BLaER1 (cell line): ENCODE results near the gene IL22RA2.

Experiments used
- H3K27ac ChIP-seq: shearing (Covaris generic); formaldehyde crosslinking; 2 replicates; pipeline ENCODE4 v1.8.1; 2022
- H3K27me3 ChIP-seq: shearing (Covaris generic); formaldehyde crosslinking; 2 replicates; pipeline ENCODE4 v1.8.1; 2022
- H3K36me3 ChIP-seq: shearing (Covaris generic); formaldehyde crosslinking; 2 replicates; pipeline ENCODE4 v1.8.1; 2022
- H3K4me1 ChIP-seq: shearing (Covaris generic); formaldehyde crosslinking; 2 replicates; pipeline ENCODE4 v1.8.1; 2022
- H3K4me2 ChIP-seq: shearing (Covaris generic); formaldehyde crosslinking; 2 replicates; pipeline ENCODE4 v1.8.1; 2022
- H3K4me3 ChIP-seq: shearing (Covaris generic); formaldehyde crosslinking; 2 replicates; pipeline ENCODE4 v1.8.1; 2022
- H3K9ac ChIP-seq: shearing (Covaris generic); formaldehyde crosslinking; 2 replicates; pipeline ENCODE4 v1.8.1; 2022
- H3K9me3 ChIP-seq: shearing (Covaris generic); formaldehyde crosslinking; 2 replicates; pipeline ENCODE4 v1.8.1; 2022
- H4K20me1 ChIP-seq: shearing (Covaris generic); formaldehyde crosslinking; 2 replicates; pipeline ENCODE4 v1.8.1; 2022
- Cebpa-rat ChIP-seq: shearing (Covaris generic); IDR thresholded peaks from 2 replicates; pipeline ENCODE4 v1.8.1; 2022

Gene IL22RA2

DNA sequence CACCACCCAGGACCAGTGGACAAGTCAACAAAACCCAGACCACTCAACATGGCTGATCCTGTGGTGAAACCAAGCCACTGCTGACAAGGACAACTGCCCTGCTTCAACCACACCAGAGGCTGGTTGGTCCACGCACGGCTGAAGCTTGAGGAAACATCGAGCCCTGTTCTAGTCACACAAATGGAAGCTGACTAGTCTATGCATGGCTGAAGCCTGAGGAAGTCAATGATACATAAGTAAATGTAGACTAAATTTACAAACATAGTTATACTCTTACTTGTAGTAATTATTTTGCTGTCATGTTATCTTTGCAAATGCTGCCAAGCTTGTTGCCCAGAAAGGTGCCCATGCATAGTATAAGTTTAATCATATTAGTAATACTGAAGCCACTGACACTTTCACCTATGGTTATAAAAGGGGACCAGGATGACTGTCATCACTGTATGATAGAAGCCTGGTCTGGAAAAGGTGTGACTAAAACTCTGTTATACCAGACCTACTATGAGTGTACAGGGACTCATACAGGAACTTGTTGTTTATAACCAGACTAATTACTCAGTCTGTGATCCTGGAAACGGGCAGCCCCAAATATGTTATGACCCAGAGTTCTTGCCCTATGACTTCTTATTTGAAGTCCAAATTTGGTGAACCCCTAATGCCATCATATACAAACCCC is 5.6 kb downstream of the IL22RA2 start:
- no peaks in the 10 kb centered on the region for H4K20me1 ChIP-seq
- no peak for TF ChIP-seq Cebpa-rat
- no peaks in the 10 kb centered on the region for H3K27me3 ChIP-seq
- H3K9me3 ChIP-seq: peaks cover 62% of the 10 kb centered on the region
- H3K4me1 ChIP-seq: peaks cover 11% of the 10 kb centered on the region; the same call in 1 of the 2 replicates
- no peak overlapping the region for H3K4me3 ChIP-seq
- no peak overlapping the region for H3K9ac ChIP-seq
- no peak overlapping the region for H3K4me2 ChIP-seq
- peaks cover 8% of the 10 kb centered on the region; the same call in 1 of the 2 replicates for H3K36me3 ChIP-seq
- H3K27ac ChIP-seq: no peak overlapping the region

DNA sequence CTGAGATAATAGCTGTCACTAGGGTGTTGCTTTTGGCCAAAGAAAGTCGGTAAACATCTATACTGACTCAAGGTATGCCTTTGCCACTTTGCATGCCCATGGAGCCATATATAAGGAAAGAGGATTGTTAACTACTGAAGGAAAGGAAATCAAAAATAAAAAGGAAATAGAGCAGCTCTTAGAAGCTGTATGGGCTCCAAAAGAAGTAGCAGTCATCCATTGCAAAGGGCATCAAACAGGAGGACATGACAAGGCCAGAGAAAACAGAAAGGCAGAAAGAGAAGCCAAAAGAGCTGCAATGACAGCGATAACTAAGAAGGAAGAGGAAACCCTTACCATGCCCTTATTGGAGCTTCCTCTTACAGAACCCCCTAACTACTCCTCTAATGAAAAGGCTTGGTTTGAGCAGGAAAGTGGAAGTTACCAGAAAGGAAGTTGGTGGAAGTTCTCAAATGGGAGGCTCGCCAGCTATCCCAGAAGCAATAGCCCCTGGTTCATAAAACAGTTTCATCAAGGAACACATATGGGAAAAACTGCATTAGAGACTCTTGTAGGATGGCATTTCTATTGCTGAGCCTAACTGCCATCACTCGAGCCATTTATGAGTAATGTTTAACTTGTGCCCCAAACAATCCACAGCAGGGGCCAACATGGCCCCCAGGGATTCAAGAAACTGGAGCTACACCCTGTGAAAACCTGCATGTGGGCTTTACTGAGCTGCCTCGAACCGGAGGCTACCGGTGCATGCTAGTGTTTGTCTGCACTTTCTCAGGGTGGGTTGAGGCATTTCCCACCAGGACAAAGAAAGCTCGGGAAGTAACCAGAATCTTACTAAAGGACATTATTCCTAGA is 7.0 kb downstream of the IL22RA2 start:
- Histone ChIP-seq H3K27me3 (no peaks in the 10 kb centered on the region), H3K27ac (no peak overlapping the region), H3K9ac (no peak overlapping the region), H3K4me2 (0 out of 2 replicates have a peak overlapping the region, but pooled peaks have one; percentile 10), H3K4me1 (peaks cover 11% of the 10 kb centered on the region; the same call in 1 of the 2 replicates), H3K4me3 (no peak overlapping the region), H4K20me1 (no peaks in the 10 kb centered on the region), H3K36me3 (peaks cover 8% of the 10 kb centered on the region; the same call in 1 of the 2 replicates), H3K9me3 (peaks cover 65% of the 10 kb centered on the region)
- no peak for TF ChIP-seq Cebpa-rat

DNA sequence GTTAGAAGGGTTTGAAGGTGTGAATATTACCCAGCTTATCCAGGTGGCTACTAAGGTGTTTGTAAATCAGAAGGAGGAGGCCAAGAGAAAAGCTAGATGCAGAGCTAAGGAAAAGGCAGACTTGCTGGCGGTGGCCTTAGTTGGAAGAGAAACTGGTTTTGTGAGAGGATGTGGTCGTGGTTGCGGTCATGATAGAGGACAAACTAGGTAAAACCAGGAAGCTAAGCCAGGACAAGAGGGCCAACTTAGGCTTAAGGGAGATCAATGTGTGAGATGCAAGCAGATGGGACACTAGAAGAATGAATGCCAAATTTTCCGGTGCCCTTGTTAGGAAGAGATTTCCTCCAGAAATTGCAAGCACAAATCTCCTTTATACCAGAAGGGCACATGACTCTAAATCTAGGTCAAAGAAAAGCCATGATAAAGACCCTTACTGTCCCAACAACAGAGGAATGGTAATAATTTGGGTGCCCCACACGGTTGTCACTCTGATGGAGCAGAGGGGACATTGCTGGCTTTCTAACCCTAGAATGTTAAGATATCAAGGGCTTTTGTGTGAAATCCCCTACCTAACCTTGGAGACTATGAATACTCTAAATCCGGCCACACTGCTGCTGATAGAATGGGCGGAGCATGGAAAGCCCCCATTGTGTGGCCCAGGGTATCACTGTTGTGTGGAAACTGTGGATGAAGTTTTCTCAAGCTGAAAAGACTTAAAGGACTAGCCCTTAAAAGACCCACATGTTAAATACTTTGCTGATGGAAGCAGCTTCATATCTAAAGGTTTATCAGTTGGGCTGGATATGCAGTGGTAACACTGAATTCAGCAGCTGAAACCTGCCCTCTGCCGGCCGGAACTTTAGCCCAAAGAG is 7.8 kb downstream of the IL22RA2 start:
- Histone ChIP-seq H3K4me1 (peaks cover 11% of the 10 kb centered on the region; the same call in 1 of the 2 replicates), H3K9me3 (peaks cover 57% of the 10 kb centered on the region), H3K4me3 (no peak overlapping the region), H3K27me3 (no peaks in the 10 kb centered on the region), H3K36me3 (peaks cover 8% of the 10 kb centered on the region; the same call in 1 of the 2 replicates), H4K20me1 (no peaks in the 10 kb centered on the region), H3K4me2 (no peak overlapping the region), H3K27ac (no peak overlapping the region), H3K9ac (no peak overlapping the region)
- TF ChIP-seq Cebpa-rat: no peak

DNA sequence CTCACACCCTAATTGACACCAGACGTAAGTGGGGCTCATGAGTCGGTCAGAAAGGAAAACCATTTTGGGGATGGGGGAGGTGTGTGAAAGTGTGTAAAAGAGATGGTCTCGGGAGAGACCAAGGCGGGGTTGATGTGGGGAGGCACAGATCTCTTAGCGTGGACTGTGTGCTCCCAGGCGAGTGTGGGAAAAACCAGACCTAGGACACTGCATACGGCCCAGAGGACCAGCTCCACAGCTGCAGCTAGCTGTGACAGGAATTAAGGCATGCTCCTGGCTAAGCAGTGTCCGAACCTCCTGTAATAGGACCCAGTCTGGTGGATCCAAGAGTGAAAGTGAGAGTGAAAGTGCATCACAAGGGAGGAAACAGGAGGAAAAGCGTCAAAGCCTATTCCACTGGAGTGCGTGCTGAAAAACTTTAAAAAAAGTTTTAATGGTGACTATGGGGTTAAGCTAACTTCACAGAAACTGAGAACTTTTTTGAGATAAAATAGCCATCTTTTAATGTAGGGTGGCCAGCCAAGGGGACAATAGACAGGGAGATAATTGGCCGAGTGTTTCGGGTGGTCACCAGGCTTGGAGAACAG is 9.6 kb downstream of the IL22RA2 start:
- TF ChIP-seq Cebpa-rat: no peak
- H3K9me3 ChIP-seq: peaks cover 54% of the 10 kb centered on the region
- H3K4me3 ChIP-seq: peak overlapping the region; percentile 28; the same call in 1 of the 2 replicates
- no peaks in the 10 kb centered on the region for H3K27me3 ChIP-seq
- no peak overlapping the region for H3K9ac ChIP-seq
- no peaks in the 10 kb centered on the region for H4K20me1 ChIP-seq
- peaks cover 11% of the 10 kb centered on the region; the same call in 1 of the 2 replicates for H3K4me1 ChIP-seq
- peaks cover 8% of the 10 kb centered on the region; the same call in 1 of the 2 replicates for H3K36me3 ChIP-seq
- H3K4me2 ChIP-seq: no peak overlapping the region
- no peak overlapping the region for H3K27ac ChIP-seq

DNA sequence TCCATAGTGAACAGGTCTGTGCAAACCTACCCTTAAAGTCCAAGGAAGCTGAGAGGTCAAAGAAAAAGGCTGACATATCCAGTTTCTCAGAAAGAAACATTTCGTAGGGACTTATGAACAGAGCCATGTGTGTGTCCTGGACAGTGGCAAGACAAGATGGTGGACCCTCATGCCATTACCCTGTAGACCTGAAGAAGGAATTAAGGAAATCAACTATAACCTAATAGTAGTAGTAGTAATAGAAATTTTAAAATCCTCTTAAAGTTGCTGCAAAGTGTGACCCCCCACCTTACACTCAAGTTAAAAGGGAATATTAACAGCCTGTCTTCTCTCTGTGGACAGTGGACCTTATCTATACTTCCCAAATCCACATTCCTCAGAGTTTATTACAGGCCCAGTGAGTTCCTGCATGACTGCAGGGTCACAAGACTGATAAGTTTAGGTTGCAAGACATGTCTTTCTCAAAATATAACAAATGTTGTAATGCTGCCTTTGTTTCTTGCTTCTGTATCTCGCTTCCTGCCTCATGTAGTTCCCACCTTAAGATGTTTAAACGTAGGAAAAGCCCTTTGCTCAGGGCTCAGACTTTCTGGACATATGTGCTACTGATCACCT is 10.6 kb downstream of the IL22RA2 start:
- TF ChIP-seq Cebpa-rat: no peak
- no peak overlapping the region for H3K4me2 ChIP-seq

DNA sequence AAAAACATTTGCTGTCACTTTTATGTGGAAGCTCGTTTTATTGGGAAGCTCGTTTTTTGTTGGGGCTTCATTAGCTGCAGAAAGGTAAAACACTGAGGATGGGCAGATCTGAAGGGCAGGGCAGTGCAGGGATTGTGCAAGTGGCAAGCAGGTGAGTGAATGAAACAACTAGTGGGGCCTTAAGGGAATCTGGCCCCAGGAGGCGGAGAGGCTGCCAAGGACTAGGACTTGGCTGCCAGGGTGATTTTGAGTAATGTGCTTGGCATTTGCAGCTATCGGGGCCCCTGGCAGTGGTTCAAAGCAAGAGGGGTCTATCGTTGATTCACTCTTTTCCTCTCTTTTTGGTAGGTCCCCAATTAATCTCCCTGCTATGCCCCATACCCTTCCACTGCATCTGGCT is 11.5 kb downstream of the IL22RA2 start:
- TF ChIP-seq Cebpa-rat: no peak
- H3K4me3 ChIP-seq: no peak overlapping the region

More for the DNA sequence above, 10.6 kb downstream of the IL22RA2 start:
- Histone ChIP-seq H3K4me1 (peaks cover 11% of the 10 kb centered on the region; the same call in 1 of the 2 replicates), H3K27me3 (no peaks in the 10 kb centered on the region), H3K36me3 (peaks cover 8% of the 10 kb centered on the region; the same call in 1 of the 2 replicates), H3K4me3 (peak overlapping the region; percentile 28; the same call in 1 of the 2 replicates), H3K27ac (no peak overlapping the region), H4K20me1 (no peaks in the 10 kb centered on the region), H3K9me3 (peaks cover 65% of the 10 kb centered on the region), H3K9ac (no peak overlapping the region)

DNA sequence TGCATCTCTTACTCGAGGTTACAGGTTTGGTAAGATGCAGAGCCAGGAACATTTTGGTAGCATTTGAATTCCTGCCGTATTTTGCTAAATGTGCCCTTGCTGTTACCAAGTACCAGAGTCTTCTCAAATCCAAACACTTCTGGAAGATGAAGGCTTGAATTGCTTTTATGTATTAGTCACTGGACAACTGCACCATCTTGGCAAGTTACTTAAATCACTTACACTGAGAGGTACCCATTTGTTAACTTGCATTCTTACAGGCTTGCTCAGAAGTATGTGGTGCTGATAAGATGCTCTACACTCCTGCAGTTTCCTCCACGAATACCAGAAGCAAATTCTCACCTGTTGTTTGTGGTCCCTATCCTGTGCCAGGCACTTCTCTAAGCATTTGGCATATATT is 12.7 kb downstream of the IL22RA2 start:
- Histone ChIP-seq H3K36me3 (peaks cover 8% of the 10 kb centered on the region; the same call in 1 of the 2 replicates), H3K4me2 (no peak overlapping the region), H3K4me3 (no peak overlapping the region), H3K9ac (no peak overlapping the region), H3K9me3 (peaks cover 61% of the 10 kb centered on the region), H4K20me1 (no peaks in the 10 kb centered on the region), H3K4me1 (peaks cover 18% of the 10 kb centered on the region), H3K27me3 (no peaks in the 10 kb centered on the region), H3K27ac (no peak overlapping the region)
- no peak for TF ChIP-seq Cebpa-rat

More for the DNA sequence above, 11.5 kb downstream of the IL22RA2 start:
- Histone ChIP-seq H3K36me3 (peaks cover 8% of the 10 kb centered on the region; the same call in 1 of the 2 replicates), H3K4me2 (no peak overlapping the region), H3K27me3 (no peaks in the 10 kb centered on the region), H3K27ac (no peak overlapping the region), H3K9ac (no peak overlapping the region), H3K9me3 (peaks cover 72% of the 10 kb centered on the region), H4K20me1 (no peaks in the 10 kb centered on the region), H3K4me1 (peaks cover 13% of the 10 kb centered on the region)

DNA sequence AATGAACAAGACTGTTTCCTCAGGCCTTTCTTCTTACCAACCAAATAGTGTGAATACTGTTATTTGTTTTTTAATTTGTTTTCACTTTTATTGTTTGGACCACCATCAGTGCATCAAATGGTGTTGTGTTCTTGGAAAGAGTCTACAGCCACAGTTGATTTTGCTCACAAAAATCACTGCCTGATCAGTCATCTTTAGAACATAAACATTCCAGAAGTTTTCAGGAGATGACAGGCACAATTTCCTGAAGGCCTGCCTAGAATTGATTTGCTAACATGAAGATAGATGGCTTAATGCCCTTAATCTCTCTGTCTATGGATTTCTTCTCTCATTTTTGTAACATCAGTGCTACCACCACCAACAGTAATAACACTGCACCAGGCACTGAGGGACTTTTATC is 13.5 kb downstream of the IL22RA2 start:
- Histone ChIP-seq H3K9ac (no peak overlapping the region), H4K20me1 (no peaks in the 10 kb centered on the region), H3K4me3 (no peak overlapping the region), H3K9me3 (peaks cover 52% of the 10 kb centered on the region), H3K4me1 (peaks cover 22% of the 10 kb centered on the region), H3K27me3 (no peaks in the 10 kb centered on the region), H3K36me3 (peaks cover 8% of the 10 kb centered on the region; the same call in 1 of the 2 replicates), H3K27ac (no peak overlapping the region), H3K4me2 (no peak overlapping the region)
- no peak for TF ChIP-seq Cebpa-rat
